Right cardiac atrium (tissue), 5 donors: ENCODE data around the gene BECN2. TPM values are rescaled to one million over a fixed set of nuclear protein-coding genes. Genes with fewer than 3 reads are reported as not detected.

Experiments
- ATAC-seq, 2 donors: fragments of 200-7000 bp; cut with Tn5 transposase; one replicate each; pipeline versions ENCODE4 v1.8.0 to v1.9.1; 2020; ENCODE audit warnings: moderate library complexity in 2 of 2, mild to moderate bottlenecking in 1 of 2
- DNase-seq, 3 donors: peaks; one replicate each; pipeline ENCODE4 v3.0.0-alpha.2; 2020
- H3K27ac ChIP-seq: one replicate; pipeline ENCODE4 v1.5.1; 2013; ENCODE audit warnings: mild to moderate bottlenecking, low read length, control low read depth, moderate library complexity
- H3K27me3 ChIP-seq: one replicate; pipeline ENCODE4 v1.6.1; 2013; ENCODE audit not compliant: control insufficient read depth, insufficient read depth
- H3K4me1 ChIP-seq: one replicate; pipeline ENCODE4 v1.6.1; 2013; ENCODE audit warnings: low read length; ENCODE audit not compliant: control insufficient read depth, insufficient read depth
- H3K4me3 ChIP-seq: one replicate; pipeline ENCODE4 v1.5.1; 2013; ENCODE audit warnings: low read length, control low read depth
- H3K9me3 ChIP-seq: one replicate; pipeline ENCODE4 v1.6.1; 2013; ENCODE audit warnings: low read length; ENCODE audit not compliant: control insufficient read depth
- WGBS: extraction: QIAGEN DNeasy Blood & Tissue Kit; methylation state at CpG from one replicate; pipeline ENCODE4 v1.1.7; 2013; 5-methylcytosine and 5-hydroxymethylcytosine counted together
- intact Hi-C, 4 donors: fragments of 100-400 bp; cut with DNase I; formaldehyde crosslinking; loops; one replicate each; pipeline versions ENCODE4 v1.11.0 to v1.14.0; 2022 to 2023
- long read RNA-seq, 4 donors: library from polyadenylated mRNA; unstranded; transcript quantifications; one replicate each; pipeline ENCODE4 v2.0.0, GENCODE V29; 2020 to 2021
- polyA plus RNA-seq: library from polyadenylated mRNA; stranded (reverse); fragments of 200-250 nt; gene quantifications from one replicate; pipeline ENCODE4 v1.2.3, GENCODE V29; 2013
- total RNA-seq, 4 donors: library from RNA; stranded (reverse); fragmentation: NEBNext Ultra II Directional; extraction: Animal tissue kit (Norgen Biotek cat#: 25700); gene quantifications; one replicate each; pipeline ENCODE4 v1.2.1, GENCODE V29; 2021
- donor health status: healthy with polysubstance abuse.
- donor health status: DM: no; HTN: yes; CAD: no.
- donor health status: DM: no; HTN: no; CAD: no.
- donor health status: DM: no; HTN: yes; CAD: no; lungs with severe emphysema.
- donor health status: DM: yes; HTN: yes; CAD: no.

BECN2 gene
- total RNA-seq (not detected), polyA plus RNA-seq (not detected)
- long read RNA-seq, donor 1: 0 reads
- long read RNA-seq, donor 2: 0 reads
- long read RNA-seq, donor 3: 0 reads
- long read RNA-seq, donor 4: 0 reads

GRCh38 chr1:241957692-241958494 lies at the start of gene BECN2:
BECN2 (plus strand) TSS chr1:241957767; CDS start chr1:241957767, 0 bp downstream.
- Histone ChIP-seq H3K4me1 (no peaks in the 10 kb centered on the region), H3K4me3 (no peak within 1 kb of the TSS), H3K9me3 (no peaks in the 10 kb centered on the region), H3K27ac (no peak within 1 kb of the TSS), H3K27me3 (no peaks in the 10 kb centered on the region)
- intact Hi-C loops: no loop called here
- WGBS: 90% methylated on average over 33 of the region's 33 CpGs
- ATAC-seq (peak in 1 of 2 donors; percentile 22), DNase-seq (peak in 1 of 3 donors; percentile 50)

GRCh38 chr1:241916196-241916595 lies 41.4 kb upstream of the BECN2 start:
- no peak overlapping the region for H3K4me3 ChIP-seq
- no peak overlapping the region for H3K27ac ChIP-seq
- H3K4me1 ChIP-seq: no peaks in the 10 kb centered on the region
- DNase-seq: no peak
- H3K27me3 ChIP-seq: no peaks in the 10 kb centered on the region
- intact Hi-C loops: no loop called here
- WGBS: 95% methylated on average over 7 of the region's 7 CpGs
- H3K9me3 ChIP-seq: no peaks in the 10 kb centered on the region
- no peak for ATAC-seq

GRCh38 chr1:241917487-241917886 lies 40.1 kb upstream of the BECN2 start:
- H3K27me3 ChIP-seq: no peaks in the 10 kb centered on the region
- H3K27ac ChIP-seq: no peak overlapping the region
- no peaks in the 10 kb centered on the region for H3K9me3 ChIP-seq
- no peaks in the 10 kb centered on the region for H3K4me1 ChIP-seq
- no peak overlapping the region for H3K4me3 ChIP-seq
- WGBS: 92% methylated on average over 12 of the region's 12 CpGs
- DNase-seq: no peak
- ATAC-seq: no peak
- intact Hi-C loops: no loop called here

GRCh38 chr1:241918879-241919278 lies 38.7 kb upstream of the BECN2 start:
- WGBS: 56% methylated on average over 5 of the region's 5 CpGs
- H3K27me3 ChIP-seq: no peaks in the 10 kb centered on the region
- no peaks in the 10 kb centered on the region for H3K9me3 ChIP-seq
- intact Hi-C loops: no loop called here
- no peaks in the 10 kb centered on the region for H3K4me1 ChIP-seq
- ATAC-seq (peak in 1 of 2 donors; percentile 51), DNase-seq (peak in 1 of 3 donors; percentile 25)
- H3K27ac ChIP-seq: no peak overlapping the region
- H3K4me3 ChIP-seq: no peak overlapping the region

GRCh38 chr1:241924080-241924808 lies 33.3 kb upstream of the BECN2 start:
- Histone ChIP-seq H3K4me1 (no peaks in the 10 kb centered on the region), H3K27me3 (no peaks in the 10 kb centered on the region), H3K27ac (no peak overlapping the region), H3K4me3 (no peak overlapping the region), H3K9me3 (no peaks in the 10 kb centered on the region)
- intact Hi-C loops: no loop called here
- no peak for ATAC-seq
- no peak for DNase-seq
- WGBS: 83% methylated on average over 10 of the region's 10 CpGs

GRCh38 chr1:241926141-241926540 lies 31.4 kb upstream of the BECN2 start:
- H3K4me1 ChIP-seq: no peaks in the 10 kb centered on the region
- no peak overlapping the region for H3K27ac ChIP-seq
- H3K4me3 ChIP-seq: no peak overlapping the region
- no peak for DNase-seq
- ATAC-seq: no peak
- H3K9me3 ChIP-seq: no peaks in the 10 kb centered on the region
- H3K27me3 ChIP-seq: no peaks in the 10 kb centered on the region
- intact Hi-C loops: no loop called here
- 69% methylated on average over 5 of the region's 5 CpGs for WGBS

GRCh38 chr1:241927321-241927720 lies 30.2 kb upstream of the BECN2 start:
- no peak overlapping the region for H3K4me3 ChIP-seq
- intact Hi-C loops: no loop called here

GRCh38 chr1:241932845-241933244 lies 24.7 kb upstream of the BECN2 start:
- DNase-seq: no peak

More at GRCh38 chr1:241927321-241927720, 30.2 kb upstream of the BECN2 start:
- ATAC-seq (no peak), DNase-seq (no peak)
- H3K27ac ChIP-seq: no peak overlapping the region
- no peaks in the 10 kb centered on the region for H3K27me3 ChIP-seq
- WGBS: 64% methylated on average over 4 of the region's 4 CpGs
- no peaks in the 10 kb centered on the region for H3K9me3 ChIP-seq
- no peaks in the 10 kb centered on the region for H3K4me1 ChIP-seq

GRCh38 chr1:241934201-241934848 lies 23.2 kb upstream of the BECN2 start:
- Histone ChIP-seq H3K9me3 (no peaks in the 10 kb centered on the region), H3K27me3 (no peaks in the 10 kb centered on the region), H3K27ac (no peak overlapping the region), H3K4me3 (no peak overlapping the region), H3K4me1 (no peaks in the 10 kb centered on the region)
- intact Hi-C loops: no loop called here
- 46% methylated on average over 12 of the region's 12 CpGs for WGBS
- no peak for DNase-seq
- no peak for ATAC-seq

More at GRCh38 chr1:241932845-241933244, 24.7 kb upstream of the BECN2 start:
- Histone ChIP-seq H3K27me3 (no peaks in the 10 kb centered on the region), H3K9me3 (no peaks in the 10 kb centered on the region), H3K4me3 (no peak overlapping the region), H3K27ac (no peak overlapping the region), H3K4me1 (no peaks in the 10 kb centered on the region)
- ATAC-seq: peak in 1 of 2 donors; percentile 14
- intact Hi-C loops: no loop called here
- 43% methylated on average over 6 of the region's 6 CpGs for WGBS

GRCh38 chr1:241934866-241935265 lies 22.7 kb upstream of the BECN2 start:
- intact Hi-C loops: no loop called here
- Histone ChIP-seq H3K27ac (no peak overlapping the region), H3K4me3 (no peak overlapping the region), H3K9me3 (no peaks in the 10 kb centered on the region), H3K4me1 (no peaks in the 10 kb centered on the region), H3K27me3 (no peaks in the 10 kb centered on the region)
- DNase-seq (no peak), ATAC-seq (no peak)
- 57% methylated on average over 7 of the region's 7 CpGs for WGBS

- DNase-seq (no peak), ATAC-seq (no peak)
- Histone ChIP-seq H3K9me3 (no peaks in the 10 kb centered on the region), H3K4me1 (no peaks in the 10 kb centered on the region), H3K4me3 (no peak overlapping the region), H3K27me3 (no peaks in the 10 kb centered on the region), H3K27ac (no peak overlapping the region)
- intact Hi-C loops: no loop called here
- 74% methylated on average over 1 of the region's 1 CpG for WGBS
These were observed 17.8 kb upstream of the BECN2 start for GRCh38 chr1:241939798-241940197.
